ENCODE results near the gene GNAI3. TPM values are rescaled to one million over a fixed set of nuclear protein-coding genes. Genes with fewer than 3 reads are reported as not detected.
A peak's percentile ranks its signal among the peaks of the same experiment; 100 is the strongest.

The GNAI3 gene
- total RNA-seq, 1 donor from 2014 or later, result 14.9 TPM

DNA sequence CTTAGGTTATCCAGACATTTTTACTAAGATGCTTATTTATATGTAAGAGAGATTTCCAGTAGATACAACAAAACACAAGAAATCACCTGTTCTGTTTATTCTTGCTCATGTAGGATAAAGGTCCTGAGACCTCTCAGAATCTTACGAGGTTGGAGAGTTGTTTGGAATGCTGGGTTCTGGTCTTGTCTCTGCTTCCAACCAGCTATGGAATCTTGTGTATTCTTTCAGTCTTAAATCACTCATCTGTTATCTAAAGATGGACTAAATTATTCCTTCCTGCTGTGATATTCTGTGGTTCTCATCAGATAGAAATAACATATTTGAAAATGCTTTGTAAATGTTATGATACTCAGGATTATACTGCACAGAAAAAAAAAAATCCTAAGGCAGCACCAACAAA lies 49.7 kb downstream of the GNAI3 start:
- DNase-seq (ENCODE audit: low read depth in 2 of 2), result no peak

DNA sequence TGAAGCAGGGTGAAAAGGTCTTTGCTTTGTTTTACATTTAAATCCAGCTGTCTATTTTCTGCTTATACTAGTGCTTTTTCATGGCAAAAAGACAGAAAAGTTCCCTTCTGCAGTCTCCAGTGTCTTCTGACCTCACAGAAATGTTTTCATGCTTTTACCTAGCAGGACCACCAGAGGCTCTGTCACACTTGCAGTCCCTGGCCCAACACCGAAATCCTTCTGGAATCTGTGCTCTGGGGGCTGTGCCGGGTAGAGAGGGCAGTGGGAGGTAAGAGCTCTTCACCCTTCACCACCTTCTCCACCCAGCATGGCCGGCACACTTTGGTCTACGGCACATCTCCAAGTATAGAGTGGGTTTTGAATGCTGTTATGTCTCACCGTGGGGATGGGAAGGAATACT lies 50.2 kb downstream of the GNAI3 start:
- no peak for DNase-seq (ENCODE audit: low read depth in 2 of 2)

DNA sequence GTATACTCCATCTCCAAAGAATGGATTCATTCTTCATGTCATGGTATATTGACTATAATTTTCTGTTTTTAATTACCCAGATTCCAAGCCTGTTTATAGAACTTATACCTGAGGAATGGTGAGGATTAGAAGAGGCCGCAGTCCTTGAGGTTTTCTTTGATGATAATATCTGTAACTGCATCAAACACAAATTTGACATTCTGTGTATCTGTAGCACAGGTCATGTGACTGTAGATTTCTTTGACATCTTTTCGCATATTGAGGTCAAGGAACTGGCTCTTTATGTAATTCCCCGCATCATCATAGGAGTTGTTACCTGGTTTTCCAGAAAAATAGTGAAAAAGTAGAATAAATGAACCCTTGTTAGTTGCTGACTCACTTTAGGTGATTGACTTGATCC lies 54.8 kb downstream of the GNAI3 start:
- DNase-seq (ENCODE audit: low read depth in 2 of 2), result no peak

DNA sequence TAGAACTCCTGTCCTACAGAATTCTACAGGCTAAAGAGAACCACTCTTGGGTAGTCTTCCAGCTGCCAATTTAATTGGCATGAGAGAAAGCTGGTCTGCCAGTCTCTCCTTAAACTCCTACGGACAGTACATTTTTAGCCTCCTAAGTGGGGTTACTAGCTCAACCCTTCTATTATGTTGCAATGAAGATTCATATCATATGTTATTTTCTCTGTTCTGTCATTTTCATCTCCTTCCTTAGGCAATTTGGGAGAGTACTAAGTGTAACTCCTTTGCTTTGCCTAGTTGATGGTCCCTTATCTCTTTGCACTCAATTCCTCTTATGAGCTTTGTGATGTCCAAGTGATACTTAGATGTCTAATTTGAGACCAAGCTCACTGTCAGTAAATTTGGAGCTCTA lies 57.0 kb downstream of the GNAI3 start:
- DNase-seq (ENCODE audit: low read depth in 2 of 2), result no peak

DNA sequence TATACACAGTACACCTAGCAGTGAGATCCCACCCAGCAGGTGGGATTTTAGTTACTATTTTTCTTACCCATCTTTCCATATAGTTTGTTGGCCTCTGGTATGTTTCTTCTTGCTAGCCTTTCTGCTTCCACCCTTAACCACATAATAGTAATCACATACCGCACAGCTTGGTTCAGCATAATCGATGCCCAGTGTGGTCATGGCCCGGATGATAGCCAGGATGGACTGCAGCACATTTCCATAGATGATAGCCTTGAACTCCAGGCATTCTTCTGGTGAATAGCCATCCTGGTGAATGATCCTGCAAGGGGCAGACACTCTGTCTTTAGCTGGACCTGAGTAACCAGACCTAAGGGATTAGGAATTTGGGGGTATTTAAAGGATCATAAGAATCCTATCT lies 61.5 kb downstream of the GNAI3 start:
- DNase-seq (ENCODE audit: low read depth in 2 of 2), result no peak

DNA sequence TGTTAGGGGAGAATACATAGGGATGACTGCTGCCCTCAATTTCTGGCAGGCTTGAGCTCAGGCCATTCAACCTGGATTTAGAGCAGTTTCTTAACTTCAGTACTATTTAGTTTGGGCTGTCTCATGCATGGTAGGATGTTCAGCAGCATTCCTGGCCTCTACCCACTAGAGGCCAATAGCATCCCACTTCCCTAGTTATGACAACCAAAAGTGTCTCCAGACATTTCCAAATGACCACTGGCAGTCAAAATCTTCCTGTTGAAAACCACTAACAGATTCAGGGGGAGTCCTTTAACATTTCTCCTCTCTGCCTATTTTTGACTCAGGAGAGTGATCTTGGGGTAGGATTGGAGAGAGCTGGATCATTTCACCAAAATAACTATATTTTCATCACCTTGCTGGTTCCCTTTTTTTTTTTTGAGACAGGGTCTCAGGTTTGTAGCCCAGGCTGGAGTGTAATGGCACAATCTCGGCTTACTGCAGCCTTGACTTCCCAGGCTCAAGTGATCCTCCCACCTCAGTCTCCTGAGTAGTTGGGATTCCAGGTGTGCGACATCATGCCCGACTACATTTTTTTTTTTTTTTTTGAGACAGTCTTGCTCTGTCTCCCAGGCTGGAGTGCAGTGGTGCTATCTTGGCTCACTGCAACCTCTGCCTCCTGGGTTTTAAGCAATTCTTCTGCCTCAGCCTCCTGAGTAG lies 62.3 kb downstream of the GNAI3 start:
- no peak for DNase-seq (ENCODE audit: low read depth in 2 of 2)

DNA sequence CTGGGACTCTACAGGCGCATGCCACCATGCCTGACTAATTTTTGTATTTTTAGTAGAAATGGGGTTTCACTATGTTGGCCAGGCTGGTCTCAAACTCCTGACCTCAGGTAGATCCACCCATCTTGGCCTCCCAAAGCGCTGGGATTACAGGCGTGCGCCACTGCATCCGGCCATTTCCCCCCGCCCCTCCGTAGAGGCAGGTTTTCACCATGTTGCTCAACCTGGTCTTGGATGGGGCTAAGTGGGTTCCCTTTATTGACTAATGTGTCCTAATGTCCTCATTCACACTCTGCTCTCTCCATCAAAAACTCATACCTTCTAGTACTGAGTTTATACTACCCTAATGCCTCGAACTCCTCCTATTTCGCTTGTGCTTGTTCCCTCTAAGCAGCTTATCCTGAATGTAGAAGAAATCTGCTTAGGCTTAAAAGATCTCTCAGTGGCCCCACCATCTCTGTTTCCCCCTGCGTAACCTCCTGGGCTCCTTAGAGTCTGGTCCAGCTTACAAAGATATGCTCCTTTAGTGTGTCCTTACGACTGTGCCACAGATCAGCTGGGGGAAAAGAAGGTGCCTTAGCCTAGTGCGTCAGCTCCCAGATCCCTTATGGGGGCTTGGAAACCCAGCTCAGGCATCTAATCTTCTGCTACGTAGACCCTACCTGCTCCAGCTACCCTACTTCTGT lies 63.0 kb downstream of the GNAI3 start:
- DNase-seq (ENCODE audit: low read depth in 2 of 2), result no peak

DNA sequence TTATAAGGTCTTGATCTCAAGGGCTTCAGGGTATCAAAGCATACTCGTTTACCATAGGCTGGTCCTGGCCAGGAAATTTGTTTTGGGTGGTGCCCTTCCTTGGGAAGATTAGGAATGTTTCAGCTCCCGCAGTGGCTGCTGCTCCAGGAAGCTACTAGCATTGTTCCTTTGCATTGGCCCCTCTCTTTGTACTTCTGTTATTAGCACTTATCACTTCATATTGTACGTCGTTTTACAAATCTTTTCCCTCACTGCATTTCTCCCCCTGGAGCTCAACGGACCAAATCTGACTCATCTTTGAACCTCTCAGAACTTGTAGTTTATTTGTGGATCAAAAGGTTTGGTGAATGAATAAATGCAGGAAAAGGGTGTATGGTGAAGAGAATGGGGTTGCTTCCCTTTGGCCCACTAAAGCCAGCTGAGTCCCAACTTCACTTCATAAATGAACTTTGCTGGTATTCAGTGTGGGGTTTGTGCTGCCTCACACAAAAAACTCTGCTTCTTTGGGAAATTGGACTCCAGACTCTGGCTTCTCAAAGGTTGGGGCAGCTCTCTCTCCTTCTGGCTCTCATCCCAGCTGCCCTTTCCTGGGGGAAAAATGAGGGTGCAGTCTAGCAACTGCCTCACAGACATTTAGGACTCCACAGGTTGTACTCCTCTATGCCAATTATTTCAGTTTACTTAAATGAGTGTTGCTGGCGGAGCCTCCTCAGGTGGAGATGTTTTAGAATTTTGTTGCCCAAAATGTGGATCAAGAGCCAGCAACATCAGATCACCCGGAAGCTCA lies 65.1 kb downstream of the GNAI3 start:
- peak in 1 of 2 donors; percentile 55 for DNase-seq (ENCODE audit: low read depth in 2 of 2)

DNA sequence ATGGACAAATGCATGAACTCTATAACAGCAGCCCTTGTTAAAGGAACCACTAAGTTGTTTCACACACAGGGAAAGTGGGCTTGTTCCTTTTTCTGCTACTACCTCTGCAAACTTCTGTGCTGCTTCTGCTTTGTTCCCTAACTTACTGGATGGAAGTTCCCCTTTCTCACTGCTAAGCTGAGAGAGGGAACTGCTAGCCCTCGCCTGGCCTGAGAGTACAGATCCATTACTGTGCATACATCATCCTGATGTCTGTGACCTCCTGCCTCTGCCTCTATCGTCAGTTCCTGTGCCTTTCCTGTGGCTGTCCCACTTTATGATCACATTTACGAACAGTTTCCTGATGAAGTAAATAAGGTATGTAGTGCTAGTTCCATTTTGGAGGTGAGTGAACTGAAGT lies 67.5 kb downstream of the GNAI3 start:
- DNase-seq (ENCODE audit: low read depth in 2 of 2), result peak; percentile 88 to 89

DNA sequence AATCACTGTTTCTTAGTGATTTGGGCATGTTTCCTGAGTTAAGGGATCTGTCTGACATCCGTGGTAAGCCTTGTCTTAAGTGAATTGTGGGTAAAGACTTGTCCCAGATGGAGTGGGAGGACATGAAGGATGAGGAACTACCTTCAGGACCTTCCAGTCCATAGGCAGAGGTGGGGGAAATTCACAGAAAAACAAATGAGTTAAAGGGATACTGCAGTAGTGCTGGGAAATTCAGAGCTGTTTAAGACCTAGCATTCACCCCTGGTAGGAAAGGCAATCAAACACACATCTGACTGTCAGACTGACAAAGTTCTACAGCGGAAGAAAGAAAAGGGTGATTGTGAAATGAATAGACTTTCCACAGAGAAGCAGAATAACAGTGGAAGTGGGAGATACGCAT lies 68.0 kb downstream of the GNAI3 start:
- no peak for DNase-seq (ENCODE audit: low read depth in 2 of 2)

DNA sequence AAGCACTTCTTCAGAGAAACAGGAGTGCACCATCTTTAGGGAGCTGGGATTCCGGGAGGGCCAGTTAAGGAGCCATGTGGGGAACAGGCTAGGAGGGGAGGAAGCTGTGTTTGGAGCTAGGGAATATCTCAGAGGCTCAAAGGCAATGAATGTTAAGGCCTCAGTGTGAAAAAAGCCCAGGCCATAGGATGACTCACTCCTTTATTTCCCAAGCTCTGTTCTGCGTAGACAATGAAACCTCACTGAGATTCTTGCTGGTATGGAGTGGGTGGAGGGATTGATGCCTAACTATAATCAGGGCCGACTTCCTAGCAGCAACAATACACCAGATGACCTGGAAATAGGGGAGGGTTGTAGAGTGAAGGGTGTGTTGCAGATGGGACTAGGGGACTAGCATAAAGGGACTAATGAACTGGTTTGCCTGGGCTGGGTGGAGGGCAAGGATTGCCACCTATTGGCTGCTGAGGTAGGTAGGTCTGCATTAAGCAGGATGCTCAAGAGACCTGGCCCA lies 68.9 kb downstream of the GNAI3 start:
- DNase-seq (ENCODE audit: low read depth in 2 of 2), result peak; percentile 81 to 94

DNA sequence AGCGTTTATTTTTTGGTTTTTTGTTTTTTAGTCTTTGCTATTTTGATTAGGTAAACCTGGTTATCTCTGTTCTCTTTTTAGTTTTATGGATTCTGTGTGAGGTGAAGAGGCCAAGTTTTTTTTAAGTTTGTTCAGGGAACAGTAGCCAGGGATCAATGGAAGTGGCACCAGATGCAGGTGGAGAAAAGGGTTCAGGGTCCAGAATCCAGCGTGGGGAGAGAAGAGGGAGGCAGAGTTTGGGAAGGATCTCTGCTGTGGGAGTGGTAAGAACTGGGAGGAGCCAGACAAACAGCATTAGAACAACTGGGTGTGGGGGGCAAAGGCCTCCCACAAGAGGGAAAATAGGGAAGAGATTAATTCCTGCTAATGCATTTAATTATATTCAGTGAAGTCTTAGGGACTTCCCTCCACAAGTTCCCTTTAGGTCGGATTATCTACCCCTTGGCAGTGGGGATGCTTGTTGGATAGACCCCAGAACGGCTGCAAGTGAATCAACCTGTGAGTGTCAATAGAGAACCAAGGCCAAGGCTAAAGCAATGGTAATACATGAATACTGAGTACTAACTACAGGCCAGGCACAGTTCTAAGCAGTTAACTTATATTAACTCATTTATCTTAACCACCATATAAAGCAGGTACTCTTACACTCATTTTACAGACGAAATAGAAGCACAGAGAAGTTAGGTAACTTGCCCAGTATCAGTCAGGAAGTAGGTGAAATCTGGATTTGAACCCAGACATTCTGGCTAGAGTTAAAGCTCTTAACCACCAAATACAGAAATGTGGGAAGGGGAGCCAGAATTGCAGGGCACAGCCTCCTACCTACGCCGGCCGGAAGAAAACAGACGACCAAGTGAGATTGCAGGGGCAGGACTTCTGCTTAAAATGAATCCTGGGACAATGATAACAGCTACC lies 70.5 kb downstream of the GNAI3 start:
- no peak for DNase-seq (ENCODE audit: low read depth in 2 of 2)

DNA sequence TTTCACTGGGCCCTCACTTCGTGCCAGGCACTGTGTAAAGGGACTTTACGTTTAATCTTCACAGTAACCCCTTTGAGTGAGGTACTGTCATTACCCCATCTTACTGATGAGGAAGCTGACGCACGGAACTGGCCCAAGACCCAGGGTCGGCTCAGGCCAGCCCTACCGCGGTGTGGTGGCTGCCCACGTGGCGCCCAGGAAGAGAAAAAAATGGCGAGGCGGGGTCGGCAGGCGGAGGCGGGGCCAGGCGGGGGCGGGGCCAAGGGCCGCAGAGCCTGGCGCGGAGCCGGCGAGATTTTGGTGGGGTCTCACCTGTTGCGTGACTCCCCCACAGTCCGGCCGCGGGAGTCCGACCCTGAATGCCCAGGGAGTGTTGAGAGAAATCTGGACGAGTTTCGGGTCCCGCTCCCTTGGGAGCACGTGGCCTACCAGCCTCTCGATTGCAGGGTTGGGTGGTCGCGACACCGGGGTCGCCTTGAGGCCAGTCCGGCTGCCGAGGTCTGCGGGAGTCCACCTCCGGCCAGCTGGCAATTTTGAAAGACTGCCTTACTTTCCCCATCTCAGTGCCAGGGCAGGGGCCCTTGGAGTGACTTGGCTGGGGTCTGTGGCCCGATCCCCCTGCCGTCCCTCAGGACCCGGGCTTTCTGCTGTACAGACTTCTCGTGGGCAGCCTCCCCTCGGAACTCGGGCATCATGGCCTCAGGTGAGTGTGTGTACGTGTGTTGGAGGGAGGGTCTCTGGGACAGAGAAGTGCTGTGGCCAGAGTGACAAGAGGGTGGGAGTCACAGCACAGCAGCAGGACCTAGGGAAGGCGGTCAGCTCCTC lies 71.4 kb downstream of the GNAI3 start, which contains the start of the genes AMPD2 and GNAT2:
AMPD2 (plus strand) TSS at position 262 of the 825 bp plus-strand sequence. CDS start 1,339 bp downstream, outside the sequence.
GNAT2 (minus strand) TSS at position 41 of the 825 bp plus-strand sequence. CDS start 6,746 bp downstream, outside the sequence.
- peak in 1 of 2 donors; percentile 72 for DNase-seq (ENCODE audit: low read depth in 2 of 2)

DNA sequence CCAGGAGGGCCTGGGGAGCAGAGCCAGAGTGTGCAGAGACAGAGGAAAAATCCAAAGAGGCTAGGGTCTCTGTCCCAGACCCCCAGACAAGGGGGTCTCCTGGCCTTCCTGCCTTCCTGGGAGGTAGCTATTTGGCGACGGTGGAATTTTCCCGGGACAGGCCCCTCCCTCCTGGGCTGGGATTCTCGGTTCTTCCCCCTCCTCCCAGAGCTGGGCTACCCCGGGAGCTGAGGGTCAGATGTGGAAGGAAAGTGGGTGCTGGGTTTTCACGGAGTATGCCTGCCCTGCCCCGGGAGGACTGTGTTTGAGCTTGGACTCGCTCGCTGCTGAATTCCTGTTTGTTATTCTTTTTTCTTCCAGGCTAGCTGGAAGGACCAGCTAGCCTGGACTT lies 72.0 kb downstream of the GNAI3 start:
- DNase-seq (ENCODE audit: low read depth in 2 of 2), result peak in 1 of 2 donors; percentile 55

DNA sequence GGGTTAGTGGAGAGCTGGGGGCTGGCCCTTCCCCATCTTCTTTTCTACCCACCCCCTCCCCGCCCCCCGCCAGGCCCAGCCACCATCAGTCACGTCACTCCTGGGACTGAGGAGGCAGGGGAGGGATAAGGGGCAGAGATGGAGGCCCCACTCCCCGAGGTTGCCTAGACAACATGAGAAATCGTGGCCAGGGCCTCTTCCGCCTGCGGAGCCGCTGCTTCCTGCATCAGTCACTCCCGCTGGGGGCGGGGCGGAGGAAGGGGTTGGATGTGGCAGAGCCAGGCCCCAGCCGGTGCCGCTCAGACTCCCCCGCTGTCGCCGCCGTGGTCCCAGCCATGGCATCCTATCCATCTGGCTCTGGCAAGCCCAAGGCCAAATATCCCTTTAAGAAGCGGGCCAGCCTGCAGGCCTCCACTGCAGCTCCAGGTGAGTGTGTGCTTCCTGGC lies 72.4 kb downstream of the GNAI3 start:
- peak; percentile 88 to 97 for DNase-seq (ENCODE audit: low read depth in 2 of 2)

DNA sequence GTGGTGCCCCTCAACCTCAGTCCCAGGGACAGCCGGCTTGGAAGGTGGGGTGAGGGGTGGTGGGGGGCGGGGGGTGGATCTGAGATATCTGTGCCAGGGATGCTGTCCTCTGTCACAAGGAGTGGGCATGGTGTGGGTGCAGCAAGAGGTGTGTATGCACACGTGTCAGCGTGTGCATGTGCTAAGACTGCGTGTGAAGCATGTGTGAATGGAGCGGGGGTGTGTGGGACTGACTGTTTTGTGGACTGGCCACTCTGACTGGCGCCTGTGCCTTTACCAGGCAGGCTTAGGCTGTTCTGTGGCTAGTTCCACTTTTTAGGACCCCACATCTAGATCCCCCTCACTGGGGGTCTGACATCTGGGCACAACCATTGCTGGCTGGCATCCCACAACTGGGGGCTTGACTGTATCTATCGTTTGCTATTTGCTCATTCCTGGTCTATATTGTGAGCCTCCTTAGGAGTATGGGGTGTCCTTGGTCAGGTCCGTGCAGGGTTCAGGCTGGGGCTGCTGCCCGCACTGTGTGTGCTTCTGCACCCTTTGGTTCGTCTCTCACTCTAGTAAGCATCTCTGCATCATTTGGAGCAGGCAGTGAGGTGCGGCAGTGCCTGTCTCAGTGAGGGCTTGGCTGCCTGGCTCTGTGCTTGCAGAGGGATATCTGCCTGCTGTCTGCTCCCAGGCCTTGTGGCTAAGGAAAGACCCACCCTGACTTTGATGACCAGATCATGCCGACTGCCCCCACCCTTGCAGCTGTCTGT lies 73.1 kb downstream of the GNAI3 start:
- DNase-seq (ENCODE audit: low read depth in 2 of 2), result no peak

DNA sequence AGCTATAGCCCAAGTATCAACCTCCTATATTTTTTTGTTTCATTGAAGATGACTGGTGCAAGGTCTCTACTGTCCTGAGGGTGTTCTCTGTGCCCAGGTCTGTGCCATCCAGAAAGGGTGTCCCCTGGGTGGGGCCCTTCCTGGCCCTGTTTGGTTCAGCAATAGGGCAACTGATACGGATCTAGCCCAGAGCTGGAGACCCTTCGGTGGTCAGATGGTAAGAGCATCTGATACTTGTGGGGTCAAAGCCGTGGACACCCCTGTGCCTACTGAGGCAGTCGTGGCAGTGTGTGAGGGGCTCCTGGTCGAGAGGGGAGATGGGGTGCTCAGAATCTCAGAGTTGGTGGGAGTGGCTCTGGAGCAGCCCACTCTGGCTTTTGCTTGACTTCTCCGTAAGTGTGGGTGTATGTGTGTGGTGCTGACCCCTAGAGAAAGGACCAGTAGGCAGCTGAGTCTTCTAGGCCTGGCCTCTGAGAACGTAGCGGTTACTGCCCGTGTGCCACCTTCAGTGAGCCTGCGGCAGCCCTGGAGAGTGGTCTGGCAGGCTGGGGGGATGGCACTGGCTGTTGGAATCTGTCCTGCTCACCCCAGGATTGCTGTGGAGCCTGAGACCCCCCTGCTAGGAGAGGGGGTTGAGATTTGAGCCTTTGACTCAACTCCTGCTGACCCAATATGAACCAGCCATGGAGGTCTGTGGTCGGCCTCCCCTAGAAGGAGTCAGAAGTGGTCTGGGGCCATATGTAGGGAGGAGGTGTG lies 73.9 kb downstream of the GNAI3 start:
- no peak for DNase-seq (ENCODE audit: low read depth in 2 of 2)

DNA sequence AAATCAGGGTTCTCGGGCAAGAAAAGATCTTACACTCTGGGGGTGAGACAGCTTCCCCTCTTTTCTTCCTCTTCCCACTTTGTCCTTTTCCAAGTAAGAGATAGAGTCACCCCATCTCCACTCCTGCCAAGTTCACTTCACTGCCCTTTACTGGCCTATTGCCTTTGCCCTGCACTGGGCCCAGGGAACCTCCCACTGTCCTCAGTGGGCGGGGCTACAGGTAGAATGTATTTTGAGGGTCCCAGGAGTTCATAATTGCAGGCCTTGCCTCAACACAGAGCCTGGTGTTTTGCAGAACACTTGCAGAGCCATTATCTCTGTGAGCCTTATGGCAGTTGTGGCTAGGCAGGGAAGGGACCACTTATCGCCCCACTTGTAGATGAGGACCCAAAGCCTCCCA lies 74.5 kb downstream of the GNAI3 start:
- DNase-seq (ENCODE audit: low read depth in 2 of 2), result no peak

Data from dermis microvascular lymphatic vessel endothelial cell (primary cell).